Esophagus squamous epithelium (tissue), 5 donors: ENCODE data around the gene CPA2. TPM values are rescaled to one million over a fixed set of nuclear protein-coding genes. Genes with fewer than 3 reads are reported as not detected.

Experiments
- DNase-seq: peaks from one replicate; lab custom pipeline; 2025; lab: John Stamatoyannopoulos, UW
- H3K27ac ChIP-seq, 4 donors: fragments of 200-600 bp; sonication (generic); one replicate each; pipeline ENCODE4 v1.5.1; 2016 to 2019; ENCODE audit warnings: mild to moderate bottlenecking in 1 of 4
- H3K27me3 ChIP-seq, 4 donors: fragments of 200-600 bp; sonication (generic); 1 replicate in 3 of 4; 2 replicates in 1 of 4; pipeline versions ENCODE4 v1.5.1 to v1.6.0; 2017 to 2021; ENCODE audit warnings: antibody characterized with exemption in 1 of 4
- H3K36me3 ChIP-seq, 3 donors: fragments of 200-600 bp; sonication (generic); one replicate each; pipeline ENCODE4 v1.5.1; 2016 to 2019
- H3K4me1 ChIP-seq, 3 donors: fragments of 200-600 bp; sonication (generic); one replicate each; pipeline ENCODE4 v1.5.1; 2017 to 2019
- H3K4me3 ChIP-seq, 4 donors: fragments of 200-600 bp; sonication (generic); 1 replicate in 3 of 4; 2 replicates in 1 of 4; pipeline ENCODE4 v1.5.1; 2016 to 2019; ENCODE audit warnings: mild to moderate bottlenecking in 2 of 4, moderate library complexity in 1 of 4
- H3K9me3 ChIP-seq, 3 donors: fragments of 200-600 bp; sonication (generic); one replicate each; pipeline ENCODE4 v1.5.1; 2016 to 2019
- POLR2A ChIP-seq, 4 donors: fragments of 450-650 bp; IDR thresholded peaks; one replicate each; pipeline ENCODE4 v1.6.1; 2017; ENCODE audit warnings: antibody characterized with exemption in 4 of 4, mild to moderate bottlenecking in 4 of 4, moderate library complexity in 3 of 4
- WGBS, 2 donors: methylation state at CpG; one replicate each; pipeline ENCODE4 v1.1.5; 2018; 5-methylcytosine and 5-hydroxymethylcytosine counted together
- intact Hi-C: fragments of 100-400 bp; cut with DNase I; formaldehyde crosslinking; loops from one replicate; pipeline ENCODE4 v1.15.0; 2022
- total RNA-seq, 4 donors: library from RNA; depleted of rRNA; stranded (reverse); fragments of >200 nt; gene quantifications; one replicate each; pipeline ENCODE4 v1.1.0, GENCODE V29; 2016
- TF ChIP-seq, protein P1 (sequence below), 6 experiments: fragments of 450-650 bp in 4 of 6; fragments of 200-600 bp in 2 of 6; sonication (generic) in 2 of 6; IDR thresholded peaks; one replicate each; pipeline ENCODE4 v1.5.1; 2016 to 2019; ENCODE audit warnings: antibody characterized with exemption in 6 of 6, mild to moderate bottlenecking in 4 of 6, moderate library complexity in 4 of 6
- donor health status: DM: yes; HTN: yes; CAD: no.

CPA2 gene
- total RNA-seq, 4 donors from 2014 or later, result not detected

DNA sequence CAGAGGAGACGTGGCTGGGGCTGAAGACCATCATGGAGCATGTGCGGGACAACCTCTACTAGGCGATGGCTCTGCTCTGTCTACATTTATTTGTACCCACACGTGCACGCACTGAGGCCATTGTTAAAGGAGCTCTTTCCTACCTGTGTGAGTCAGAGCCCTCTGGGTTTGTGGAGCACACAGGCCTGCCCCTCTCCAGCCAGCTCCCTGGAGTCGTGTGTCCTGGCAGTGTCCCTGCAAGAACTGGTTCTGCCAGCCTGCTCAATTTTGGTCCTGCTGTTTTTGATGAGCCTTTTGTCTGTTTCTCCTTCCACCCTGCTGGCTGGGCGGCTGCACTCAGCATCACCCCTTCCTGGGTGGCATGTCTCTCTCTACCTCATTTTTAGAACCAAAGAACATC, 56.0 kb downstream of the CPA2 start:
- no peak for DNase-seq
- Histone ChIP-seq H3K4me1 (peaks cover 0 to 13% (median 0%) of the 10 kb centered on the region in 3 donors), H3K4me3 (no peak overlapping the region), H3K27ac (no peak overlapping the region), H3K36me3 (no peaks in the 10 kb centered on the region), H3K27me3 (no peaks in the 10 kb centered on the region), H3K9me3 (no peaks in the 10 kb centered on the region)
- intact Hi-C loops, result no loop called here
- 55 to 68% methylated on average over 7 of the region's 7 CpGs for WGBS, 2 donors
- TF ChIP-seq, protein P1, sequence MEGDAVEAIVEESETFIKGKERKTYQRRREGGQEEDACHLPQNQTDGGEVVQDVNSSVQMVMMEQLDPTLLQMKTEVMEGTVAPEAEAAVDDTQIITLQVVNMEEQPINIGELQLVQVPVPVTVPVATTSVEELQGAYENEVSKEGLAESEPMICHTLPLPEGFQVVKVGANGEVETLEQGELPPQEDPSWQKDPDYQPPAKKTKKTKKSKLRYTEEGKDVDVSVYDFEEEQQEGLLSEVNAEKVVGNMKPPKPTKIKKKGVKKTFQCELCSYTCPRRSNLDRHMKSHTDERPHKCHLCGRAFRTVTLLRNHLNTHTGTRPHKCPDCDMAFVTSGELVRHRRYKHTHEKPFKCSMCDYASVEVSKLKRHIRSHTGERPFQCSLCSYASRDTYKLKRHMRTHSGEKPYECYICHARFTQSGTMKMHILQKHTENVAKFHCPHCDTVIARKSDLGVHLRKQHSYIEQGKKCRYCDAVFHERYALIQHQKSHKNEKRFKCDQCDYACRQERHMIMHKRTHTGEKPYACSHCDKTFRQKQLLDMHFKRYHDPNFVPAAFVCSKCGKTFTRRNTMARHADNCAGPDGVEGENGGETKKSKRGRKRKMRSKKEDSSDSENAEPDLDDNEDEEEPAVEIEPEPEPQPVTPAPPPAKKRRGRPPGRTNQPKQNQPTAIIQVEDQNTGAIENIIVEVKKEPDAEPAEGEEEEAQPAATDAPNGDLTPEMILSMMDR (IDR thresholded peaks at IDR 0.05), result no peak
- TF ChIP-seq POLR2A (IDR thresholded peaks at IDR 0.05), result no peak

DNA sequence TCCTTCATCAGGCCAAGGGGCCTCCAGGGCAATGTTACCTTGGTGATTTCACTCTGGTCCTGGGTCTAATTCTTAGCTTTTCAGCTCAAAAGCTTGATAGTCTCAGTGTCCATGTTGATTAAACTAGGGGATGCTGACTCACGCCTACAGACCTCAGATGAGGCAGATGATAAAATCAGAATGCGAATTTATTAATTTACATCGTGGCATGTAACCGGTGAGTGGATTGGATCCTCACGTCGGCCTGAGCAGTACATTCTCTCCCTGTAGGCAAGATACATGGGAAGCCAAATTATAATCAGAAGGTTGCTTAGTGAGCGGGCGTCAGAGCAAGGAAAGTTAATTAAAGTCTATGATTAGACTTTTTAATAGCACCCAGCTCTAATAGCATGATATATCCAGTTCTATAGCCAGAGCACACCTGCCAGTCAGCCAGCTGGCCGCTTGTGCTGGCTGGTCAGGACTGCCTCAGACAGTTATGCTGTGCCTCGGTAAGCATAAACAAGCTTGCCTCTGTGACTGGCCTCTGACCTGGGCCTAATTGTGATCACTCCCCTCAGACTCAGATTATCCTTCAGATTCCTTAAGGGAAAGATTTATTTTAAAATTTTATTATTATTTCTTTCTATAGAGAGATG, 57.8 kb downstream of the CPA2 start:
- H3K27ac ChIP-seq, result no peak overlapping the region
- no peaks in the 10 kb centered on the region for H3K9me3 ChIP-seq
- intact Hi-C loops, result no loop called here
- H3K36me3 ChIP-seq, result no peaks in the 10 kb centered on the region
- no peak for DNase-seq
- TF ChIP-seq, protein P1 (IDR thresholded peaks at IDR 0.05), result no peak
- no peak for TF ChIP-seq POLR2A (IDR thresholded peaks at IDR 0.05)
- 92 to 93% methylated on average over 10 of the region's 10 CpGs for WGBS, 2 donors
- H3K4me3 ChIP-seq, result no peak overlapping the region
- H3K27me3 ChIP-seq, result no peaks in the 10 kb centered on the region
- H3K4me1 ChIP-seq, result peaks cover 0 to 13% (median 0%) of the 10 kb centered on the region in 3 donors

DNA sequence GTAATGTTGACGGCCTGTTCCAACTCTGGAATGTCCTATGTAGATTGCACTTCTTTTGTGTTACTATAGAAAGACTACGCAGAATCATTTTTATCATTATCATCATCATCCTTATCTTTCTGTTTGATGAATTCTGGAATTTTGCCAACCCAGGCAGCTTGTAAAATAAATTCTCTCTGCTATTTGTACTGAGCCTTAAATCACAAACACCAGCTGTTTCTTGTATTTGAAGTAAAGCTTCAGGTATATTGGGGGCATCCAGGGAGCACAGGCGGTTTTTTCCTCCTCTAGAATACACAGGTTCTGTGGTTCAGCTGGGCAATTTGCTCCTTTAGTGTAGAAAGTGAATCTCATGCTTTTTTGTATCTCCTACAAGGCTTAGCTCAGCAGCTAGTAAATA, 63.0 kb downstream of the CPA2 start:
- Histone ChIP-seq H3K4me3 (no peak overlapping the region), H3K36me3 (no peaks in the 10 kb centered on the region), H3K27ac (no peak overlapping the region), H3K27me3 (no peaks in the 10 kb centered on the region), H3K4me1 (no peaks in the 10 kb centered on the region), H3K9me3 (no peaks in the 10 kb centered on the region)
- intact Hi-C loops, result no loop called here
- WGBS, 2 donors, result 77 to 95% methylated on average over 3 of the region's 3 CpGs
- TF ChIP-seq, protein P1 (IDR thresholded peaks at IDR 0.05), result no peak
- TF ChIP-seq POLR2A (IDR thresholded peaks at IDR 0.05), result no peak
- DNase-seq, result no peak

DNA sequence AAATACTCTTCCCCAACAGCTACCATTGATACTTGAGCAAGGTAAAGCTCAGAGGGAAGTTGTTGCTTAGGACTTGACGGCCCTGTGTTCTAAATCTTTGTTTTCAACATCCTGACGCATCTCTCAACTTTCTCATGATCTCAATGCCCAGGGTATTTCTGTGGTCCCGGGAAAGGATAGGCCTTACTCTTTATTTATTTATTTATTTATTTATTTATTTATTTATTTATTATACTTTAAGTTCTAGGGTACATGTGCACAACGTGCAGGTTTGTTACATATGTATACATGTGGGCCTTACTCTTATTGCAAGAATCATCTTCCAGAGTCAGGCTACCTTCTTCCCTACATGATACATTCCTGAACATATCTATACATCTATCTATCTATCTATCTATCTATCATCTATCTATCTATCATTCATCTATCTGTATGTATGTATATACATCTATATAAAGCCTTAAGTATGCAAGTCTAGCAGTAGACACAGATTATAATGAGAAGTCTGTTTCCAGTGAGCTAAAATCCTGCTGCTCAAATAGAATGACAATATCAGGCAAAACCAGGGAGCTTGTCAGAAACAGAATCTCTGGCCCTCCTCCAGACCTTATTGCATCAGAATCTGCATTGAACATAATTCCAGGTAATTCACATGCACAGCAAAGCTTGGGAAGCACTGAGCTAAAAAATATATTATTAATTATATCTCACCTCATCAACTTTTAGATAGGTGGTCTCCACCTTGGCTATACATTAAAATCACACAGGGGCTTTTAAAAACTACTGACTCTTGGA, 65.8 kb downstream of the CPA2 start:
- no peak for TF ChIP-seq POLR2A (IDR thresholded peaks at IDR 0.05)
- TF ChIP-seq, protein P1 (IDR thresholded peaks at IDR 0.05), result no peak
- intact Hi-C loops, result no loop called here
- 87 to 96% methylated on average over 4 of the region's 4 CpGs for WGBS, 2 donors

DNA sequence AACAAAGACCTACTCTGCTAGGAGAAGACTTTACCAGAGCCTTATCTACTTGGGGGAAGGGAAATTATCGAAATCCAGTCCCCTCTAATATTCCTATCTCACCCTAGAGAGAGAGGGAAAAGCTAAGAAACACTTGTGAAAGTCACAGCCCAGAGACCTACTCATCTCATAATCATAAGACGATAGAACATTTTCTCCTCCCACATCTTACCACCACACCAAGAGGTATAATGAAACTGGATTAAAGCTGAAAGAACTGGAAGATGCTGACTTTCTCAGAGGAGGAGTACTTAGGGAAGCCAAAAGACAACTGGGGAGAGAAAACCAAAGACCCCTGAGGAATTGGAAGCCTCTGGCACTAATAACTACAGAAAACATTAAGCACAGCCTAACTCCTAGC, 67.2 kb downstream of the CPA2 start:
- Histone ChIP-seq H3K4me3 (no peak overlapping the region), H3K27me3 (no peaks in the 10 kb centered on the region), H3K36me3 (no peaks in the 10 kb centered on the region), H3K27ac (no peak overlapping the region), H3K4me1 (no peaks in the 10 kb centered on the region), H3K9me3 (no peaks in the 10 kb centered on the region)
- 54 to 88% methylated on average over 2 of the region's 2 CpGs for WGBS, 2 donors
- DNase-seq, result no peak
- no peak for TF ChIP-seq POLR2A (IDR thresholded peaks at IDR 0.05)
- TF ChIP-seq, protein P1 (IDR thresholded peaks at IDR 0.05), result no peak
- intact Hi-C loops, result no loop called here

More for the DNA sequence above, 65.8 kb downstream of the CPA2 start:
- Histone ChIP-seq H3K4me1 (no peaks in the 10 kb centered on the region), H3K36me3 (no peaks in the 10 kb centered on the region), H3K27ac (no peak overlapping the region), H3K4me3 (no peak overlapping the region), H3K27me3 (no peaks in the 10 kb centered on the region), H3K9me3 (no peaks in the 10 kb centered on the region)
- no peak for DNase-seq
